Lower lobe of right lung (tissue), 2 donors: ENCODE data around the gene MRFAP1. TPM values are rescaled to one million over a fixed set of nuclear protein-coding genes. Genes with fewer than 3 reads are reported as not detected.
A peak's percentile ranks its signal among the peaks of the same experiment; 100 is the strongest.
"Not testable (repeated sequence)": the region's sequence is repeated elsewhere in the genome, so short reads cannot be mapped to it uniquely, and the experiment has no call there.

Experiments
- ATAC-seq, 2 donors: fragments of 200-7000 bp; cut with Tn5 transposase; one replicate each; pipeline ENCODE4 v1.9.1; 2020 to 2022; ENCODE audit warnings: mild to moderate bottlenecking in 2 of 2, moderate library complexity in 2 of 2
- DNase-seq: peaks from one replicate; pipeline ENCODE4 v3.0.0-alpha.2; 2020
- H3K27ac ChIP-seq: fragments of 200-600 bp; one replicate; pipeline ENCODE4 v1.8.0; 2022
- H3K27me3 ChIP-seq: fragments of 200-600 bp; one replicate; pipeline ENCODE4 v1.8.0; 2022; ENCODE audit warnings: low read depth
- H3K36me3 ChIP-seq: fragments of 200-600 bp; one replicate; pipeline ENCODE4 v1.8.0; 2022; ENCODE audit warnings: mild to moderate bottlenecking
- H3K4me1 ChIP-seq: fragments of 200-600 bp; one replicate; pipeline ENCODE4 v1.8.0; 2022
- H3K4me3 ChIP-seq: fragments of 200-600 bp; one replicate; pipeline ENCODE4 v1.8.0; 2022; ENCODE audit warnings: mild to moderate bottlenecking
- H3K9me3 ChIP-seq: fragments of 200-600 bp; one replicate; pipeline ENCODE4 v1.8.0; 2022
- CTCF ChIP-seq: fragments of 200-600 bp; IDR thresholded peaks from one replicate; pipeline ENCODE4 v1.8.0; 2022; ENCODE audit warnings: antibody characterized with exemption, mild to moderate bottlenecking
- intact Hi-C: fragments of 100-400 bp; cut with DNase I; formaldehyde crosslinking; loops from one replicate; pipeline ENCODE4 v1.11.0; 2022
- total RNA-seq: library from RNA; stranded (reverse); fragmentation: NEBNext Ultra II Directional; extraction: Animal tissue kit (Norgen Biotek cat#: 25700); gene quantifications from one replicate; pipeline ENCODE4 v1.2.1, GENCODE V29; 2021
- donor health status: DM: no; HTN: yes; CAD: no; lungs with severe emphysema.

Gene MRFAP1
- total RNA-seq, 1 donor from 2014 or later, result 211 TPM

- H3K4me1 ChIP-seq, result peaks cover 13% of the 10 kb centered on the region
- no peak for TF ChIP-seq CTCF
- no peaks in the 10 kb centered on the region for H3K36me3 ChIP-seq
- H3K27me3 ChIP-seq, result peaks cover 24% of the 10 kb centered on the region
- no peak overlapping the region for H3K4me3 ChIP-seq
- intact Hi-C loops, result no loop called here
- no peak overlapping the region for H3K27ac ChIP-seq
- DNase-seq, result no peak
- ATAC-seq, result no peak
- no peaks in the 10 kb centered on the region for H3K9me3 ChIP-seq
Observed at GRCh38 chr4:6665320-6665654, 24.8 kb downstream of the MRFAP1 start.

DNA sequence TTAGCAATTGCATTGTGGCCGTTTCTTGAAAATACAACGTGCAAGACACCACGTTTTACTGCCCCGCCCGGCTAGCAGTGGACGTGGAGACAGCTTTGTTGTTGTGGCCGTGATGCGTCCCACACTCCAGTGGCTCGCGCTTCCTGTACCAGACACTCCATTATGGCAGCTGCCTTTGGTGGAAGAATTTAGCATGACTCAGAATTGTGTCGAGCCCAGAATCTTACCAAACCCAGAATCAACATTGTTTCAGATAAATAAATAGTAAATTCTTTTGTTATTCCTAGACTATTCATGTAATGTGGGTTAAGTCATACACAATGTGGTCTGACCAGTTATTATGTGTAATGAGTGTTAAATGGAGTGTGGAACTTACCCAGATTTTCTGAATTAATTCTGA is 27.9 kb downstream of the MRFAP1 start:
- TF ChIP-seq CTCF, result no peak
- ATAC-seq (no peak), DNase-seq (no peak)
- intact Hi-C loops, result no loop called here
- Histone ChIP-seq H3K4me3 (no peak overlapping the region), H3K36me3 (no peaks in the 10 kb centered on the region), H3K9me3 (no peaks in the 10 kb centered on the region), H3K27ac (no peak overlapping the region), H3K27me3 (peaks cover 21% of the 10 kb centered on the region), H3K4me1 (peaks cover 13% of the 10 kb centered on the region)

DNA sequence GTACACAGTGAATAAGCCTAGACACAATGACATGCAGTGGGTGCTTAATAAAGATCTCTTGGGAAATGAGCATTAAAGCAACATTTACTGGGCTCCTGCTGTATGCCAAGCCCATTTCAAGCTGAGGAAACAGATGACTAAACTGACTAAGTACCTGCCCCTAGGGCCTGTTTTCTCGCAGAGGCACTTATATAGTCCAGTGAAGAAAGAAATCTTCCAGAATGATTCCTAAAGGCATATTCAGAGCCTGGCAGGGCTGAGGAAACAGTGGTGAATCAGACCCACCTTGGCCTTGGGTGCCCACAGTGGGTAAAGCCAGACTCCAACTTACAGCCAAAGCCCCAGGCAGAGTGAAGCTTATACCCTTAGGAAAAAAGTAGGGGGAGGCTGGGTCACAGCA is 31.2 kb downstream of the MRFAP1 start:
- Histone ChIP-seq H3K4me1 (peaks cover 20% of the 10 kb centered on the region), H3K27me3 (no peaks in the 10 kb centered on the region), H3K9me3 (no peaks in the 10 kb centered on the region), H3K4me3 (no peak overlapping the region), H3K36me3 (peaks cover 7% of the 10 kb centered on the region), H3K27ac (no peak overlapping the region)
- no peak for TF ChIP-seq CTCF
- DNase-seq, result no peak
- intact Hi-C loops, result no loop called here
- ATAC-seq, result no peak

DNA sequence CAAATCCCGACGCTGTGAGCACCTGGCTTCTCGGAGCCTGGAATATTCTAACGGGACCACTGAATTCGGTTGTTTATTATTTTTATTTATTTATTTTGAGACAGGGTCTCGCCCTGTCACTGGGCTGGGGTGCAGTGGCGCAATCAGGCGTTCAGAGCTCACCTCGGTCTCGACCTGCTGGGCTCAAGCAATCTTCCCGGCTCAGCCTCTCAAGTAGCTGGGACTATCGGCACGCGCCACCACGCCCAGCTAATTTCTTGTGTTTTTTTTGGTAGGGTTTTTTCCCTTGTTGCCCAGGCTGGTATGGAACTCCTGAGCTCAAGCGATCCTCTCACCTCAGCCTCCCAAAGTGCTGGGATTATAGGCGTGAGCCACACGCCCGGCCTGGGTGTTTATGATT is 31.6 kb downstream of the MRFAP1 start:
- no peak for TF ChIP-seq CTCF
- no peak overlapping the region for H3K4me3 ChIP-seq
- H3K4me1 ChIP-seq, result peaks cover 25% of the 10 kb centered on the region
- H3K27ac ChIP-seq, result no peak overlapping the region
- intact Hi-C loops, result no loop called here
- no peaks in the 10 kb centered on the region for H3K9me3 ChIP-seq
- ATAC-seq (no peak), DNase-seq (no peak)
- H3K36me3 ChIP-seq, result peaks cover 7% of the 10 kb centered on the region
- H3K27me3 ChIP-seq, result no peaks in the 10 kb centered on the region

GRCh38 chr4:6672541-6673190 is 32.2 kb downstream of the MRFAP1 start:
- H3K36me3 ChIP-seq, H3K4me3 ChIP-seq, H3K9me3 ChIP-seq, H3K27me3 ChIP-seq, intact Hi-C loops, ATAC-seq, DNase-seq, H3K27ac ChIP-seq: not testable (repeated sequence)
- H3K4me1 ChIP-seq, result peaks cover 30% of the 10 kb centered on the region

- intact Hi-C loops, H3K27me3 ChIP-seq: not testable (repeated sequence)
Observed at GRCh38 chr4:6673191-6673659, 32.7 kb downstream of the MRFAP1 start.

More at GRCh38 chr4:6673191-6673659, 32.7 kb downstream of the MRFAP1 start:
- not testable (repeated sequence) for DNase-seq, H3K9me3 ChIP-seq, H3K36me3 ChIP-seq
- Histone ChIP-seq H3K27ac (peak overlapping the region; percentile 78), H3K4me3 (peak overlapping the region; percentile 83), H3K4me1 (peaks cover 30% of the 10 kb centered on the region)
- ATAC-seq, result peak; percentile 31 to 34
